Endometrium (tissue), 2 donors: ENCODE data around the gene SMG5.

Source experiments
- FAIRE-seq: peaks from 2 replicates; lab custom pipeline; 2012; peaks lifted over from hg19 to GRCh38; lab: Jason Lieb, UNC
- donor health status: control.
- donor health status: control.

SMG5 gene

DNA sequence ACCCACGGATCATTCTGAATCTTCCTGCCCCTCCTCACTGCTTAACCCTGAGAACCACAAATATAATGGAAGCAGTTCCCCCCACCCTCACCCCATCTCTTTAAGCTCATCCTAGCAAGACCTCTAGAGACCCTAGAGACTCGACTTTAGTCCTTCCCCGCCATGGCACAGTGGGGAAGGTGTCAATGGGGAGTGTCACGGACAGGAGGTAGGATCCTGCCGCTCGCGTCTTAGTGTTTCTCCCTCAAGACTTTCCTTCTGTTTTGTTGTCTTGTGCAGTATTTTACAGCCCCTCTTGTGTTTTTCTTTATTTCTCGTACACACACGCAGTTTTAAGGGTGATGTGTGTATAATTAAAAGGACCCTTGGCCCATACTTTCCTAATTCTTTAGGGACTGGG is 70.5 kb downstream of the SMG5 start:
- FAIRE-seq: no peak

DNA sequence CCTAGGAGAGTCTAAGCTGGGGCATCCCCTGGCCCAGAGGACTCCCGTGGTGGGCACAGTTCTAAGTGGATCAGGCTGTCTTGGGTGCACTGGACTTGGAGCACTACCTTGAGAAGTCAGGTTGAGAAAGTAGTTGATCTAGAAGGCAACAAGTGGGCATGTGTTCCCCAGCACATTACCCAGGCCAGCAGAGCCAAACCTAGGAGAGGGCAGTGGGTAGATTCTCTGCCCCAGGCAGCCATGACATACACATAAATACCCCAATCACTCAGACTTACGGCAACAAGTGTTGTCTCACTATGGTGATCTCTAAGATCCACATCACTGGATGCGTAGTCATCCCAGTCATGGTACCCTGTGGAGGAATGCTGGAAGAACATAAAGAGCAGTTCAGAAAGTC is 71.4 kb downstream of the SMG5 start:
- no peak for FAIRE-seq

DNA sequence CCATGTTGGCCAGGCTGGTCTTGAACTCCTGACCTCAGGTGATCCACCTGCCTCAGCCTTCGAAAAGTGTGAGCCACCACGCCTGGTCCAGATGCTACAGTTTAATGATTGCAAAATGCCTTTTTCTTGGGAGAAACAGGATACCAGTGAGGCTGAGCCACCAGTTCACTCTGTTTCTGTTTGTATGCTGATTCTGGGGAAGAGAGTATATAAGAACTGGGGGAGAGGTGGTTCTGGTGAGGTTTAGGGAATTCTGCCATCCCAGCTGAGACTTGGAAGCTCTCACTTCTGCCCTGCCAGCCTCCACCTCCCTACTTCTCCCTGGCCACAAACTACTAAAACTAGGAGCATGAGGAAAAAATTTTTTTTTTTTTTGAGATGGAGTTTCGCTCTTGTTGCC is 77.9 kb downstream of the SMG5 start:
- FAIRE-seq: no peak

DNA sequence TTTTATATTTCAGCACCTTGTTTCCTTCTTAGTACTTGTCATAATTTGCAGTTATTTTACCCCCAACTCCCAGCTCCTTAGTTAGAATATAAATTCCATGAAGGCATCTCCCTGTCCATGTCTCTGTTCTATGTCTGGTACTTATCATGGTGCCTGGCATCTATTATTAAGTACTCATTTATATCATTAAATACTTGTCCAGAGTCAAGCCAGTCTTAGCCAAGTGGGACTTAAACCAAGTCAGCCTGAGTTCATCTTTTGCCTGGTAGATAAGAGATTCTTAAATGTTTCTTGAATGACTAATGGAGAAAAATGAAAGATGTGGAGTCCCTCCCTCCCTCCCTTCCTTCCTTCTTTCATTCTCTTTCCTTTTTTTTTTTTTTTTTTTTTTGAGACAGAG is 79.3 kb downstream of the SMG5 start:
- FAIRE-seq: no peak

DNA sequence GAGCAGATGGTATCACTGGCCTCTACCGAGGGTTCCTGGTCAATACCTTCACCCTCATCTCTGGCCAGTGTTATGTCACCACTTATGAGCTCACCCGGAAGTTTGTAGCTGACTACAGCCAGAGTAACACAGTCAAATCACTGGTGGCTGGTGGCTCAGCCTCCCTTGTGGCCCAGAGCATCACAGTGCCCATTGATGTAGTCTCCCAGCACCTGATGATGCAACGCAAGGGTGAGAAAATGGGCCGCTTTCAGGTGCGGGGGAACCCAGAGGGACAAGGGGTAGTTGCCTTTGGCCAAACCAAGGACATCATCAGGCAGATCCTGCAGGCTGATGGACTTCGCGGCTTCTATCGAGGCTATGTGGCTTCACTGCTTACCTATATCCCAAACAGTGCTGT is 82.6 kb downstream of the SMG5 start:
- no peak for FAIRE-seq
